ENCODE results near the gene PGF.

DNA sequence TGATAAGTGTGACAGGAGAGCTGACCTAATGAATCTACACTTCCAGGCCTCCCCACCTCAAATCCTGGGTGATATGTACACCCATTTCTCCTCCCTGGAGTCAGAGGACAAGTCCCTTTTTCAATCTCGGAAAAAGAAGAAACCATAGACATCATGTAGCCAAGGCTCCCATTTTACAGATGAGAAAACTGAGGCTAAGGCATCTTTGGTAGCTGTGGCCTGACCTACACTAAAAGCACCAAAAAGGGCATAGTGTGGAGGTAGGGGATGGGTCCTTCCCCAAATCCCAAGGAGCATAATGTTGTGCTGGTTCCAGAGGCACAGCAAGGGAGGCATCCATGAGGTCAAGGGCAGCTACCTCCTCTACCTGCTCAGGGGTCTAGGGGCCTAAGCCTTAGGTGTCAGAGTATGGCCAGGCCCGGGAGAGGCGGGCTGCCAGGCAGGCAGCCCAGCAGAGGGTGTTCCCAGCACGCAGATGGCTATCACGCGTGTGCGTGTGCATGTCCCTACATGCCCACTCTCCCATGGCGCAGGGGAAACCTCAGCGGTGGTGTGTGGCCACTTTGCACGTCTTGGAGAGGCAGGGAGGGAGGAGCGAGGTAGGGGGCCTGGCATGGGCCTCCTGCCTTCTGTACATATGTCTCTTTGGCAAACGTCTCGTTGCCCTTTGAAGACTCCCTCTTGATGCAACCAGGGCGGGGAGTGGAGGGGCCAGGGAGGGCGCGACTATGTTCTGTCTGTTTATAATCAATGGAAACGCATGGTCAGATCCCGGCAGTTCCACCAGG is 2.5 kb downstream of the PGF start:
- TF ChIP-seq, protein P1, sequence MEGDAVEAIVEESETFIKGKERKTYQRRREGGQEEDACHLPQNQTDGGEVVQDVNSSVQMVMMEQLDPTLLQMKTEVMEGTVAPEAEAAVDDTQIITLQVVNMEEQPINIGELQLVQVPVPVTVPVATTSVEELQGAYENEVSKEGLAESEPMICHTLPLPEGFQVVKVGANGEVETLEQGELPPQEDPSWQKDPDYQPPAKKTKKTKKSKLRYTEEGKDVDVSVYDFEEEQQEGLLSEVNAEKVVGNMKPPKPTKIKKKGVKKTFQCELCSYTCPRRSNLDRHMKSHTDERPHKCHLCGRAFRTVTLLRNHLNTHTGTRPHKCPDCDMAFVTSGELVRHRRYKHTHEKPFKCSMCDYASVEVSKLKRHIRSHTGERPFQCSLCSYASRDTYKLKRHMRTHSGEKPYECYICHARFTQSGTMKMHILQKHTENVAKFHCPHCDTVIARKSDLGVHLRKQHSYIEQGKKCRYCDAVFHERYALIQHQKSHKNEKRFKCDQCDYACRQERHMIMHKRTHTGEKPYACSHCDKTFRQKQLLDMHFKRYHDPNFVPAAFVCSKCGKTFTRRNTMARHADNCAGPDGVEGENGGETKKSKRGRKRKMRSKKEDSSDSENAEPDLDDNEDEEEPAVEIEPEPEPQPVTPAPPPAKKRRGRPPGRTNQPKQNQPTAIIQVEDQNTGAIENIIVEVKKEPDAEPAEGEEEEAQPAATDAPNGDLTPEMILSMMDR (IDR thresholded peaks at IDR 0.05), result no peak
- TF ChIP-seq POLR2A (IDR thresholded peaks at IDR 0.05), result no peak
